Fibroblast of skin of left biceps (primary cell): ENCODE measurements around the gene GPR179.
A peak's percentile ranks its signal among the peaks of the same experiment; 100 is the strongest.

Experiments
- DNase-seq, 2 experiments: peaks; one replicate each; pipeline ENCODE4 v3.0.0-alpha.2; 2013; ENCODE audit warnings: low read depth in 2 of 2

GPR179 gene

DNA sequence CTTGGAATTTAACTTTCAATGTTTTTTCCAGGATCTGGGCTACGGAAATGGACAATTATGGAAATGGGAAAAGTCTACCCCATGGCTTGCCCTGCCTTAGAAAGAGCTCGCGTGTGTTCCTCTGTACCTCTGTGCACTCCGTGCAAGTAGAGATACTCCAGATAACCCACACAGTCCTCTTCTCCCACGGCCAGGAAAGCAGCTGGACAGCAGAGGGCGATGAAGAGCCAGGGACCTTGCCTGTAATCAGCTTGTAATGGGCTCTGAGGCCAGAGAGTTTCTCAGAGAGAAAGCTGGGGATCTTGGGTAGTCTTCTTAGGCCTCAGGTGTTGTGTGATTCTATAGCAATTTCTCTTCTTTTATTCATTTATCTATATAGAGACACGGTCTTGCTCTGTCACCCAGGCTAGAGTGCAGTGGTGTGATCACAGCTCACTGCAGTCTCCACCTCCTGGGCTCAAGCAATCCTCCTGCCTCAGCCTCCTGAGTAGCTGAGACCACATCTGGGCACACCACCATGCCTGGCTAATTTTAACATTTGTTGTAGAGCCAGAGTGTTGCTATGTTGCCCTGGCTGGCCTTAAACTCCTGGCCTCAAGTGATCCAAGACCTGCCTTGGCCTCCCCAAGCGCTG, 5.5 kb upstream of the GPR179 start:
- DNase-seq = peak; percentile 40

DNA sequence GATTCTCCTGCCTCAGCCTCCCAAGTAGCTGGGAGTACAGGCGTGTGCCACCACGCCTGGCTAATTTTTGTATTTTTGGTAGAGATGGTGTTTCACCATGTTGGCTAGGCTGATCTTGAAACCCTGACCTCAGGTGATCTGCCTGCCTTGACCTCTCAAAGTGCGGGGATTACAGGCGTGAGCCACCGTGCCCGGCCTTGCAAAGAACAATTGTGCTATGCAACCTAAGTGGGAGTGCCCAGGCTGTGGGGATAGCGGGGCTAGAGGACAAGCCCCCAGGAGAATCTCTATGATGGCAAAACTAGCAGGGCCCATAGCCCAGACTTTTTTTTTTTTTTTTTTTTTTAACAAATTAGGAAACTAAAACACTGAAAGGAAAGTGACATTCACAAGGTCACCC, 2.0 kb upstream of the GPR179 start:
- DNase-seq = no peak

DNA sequence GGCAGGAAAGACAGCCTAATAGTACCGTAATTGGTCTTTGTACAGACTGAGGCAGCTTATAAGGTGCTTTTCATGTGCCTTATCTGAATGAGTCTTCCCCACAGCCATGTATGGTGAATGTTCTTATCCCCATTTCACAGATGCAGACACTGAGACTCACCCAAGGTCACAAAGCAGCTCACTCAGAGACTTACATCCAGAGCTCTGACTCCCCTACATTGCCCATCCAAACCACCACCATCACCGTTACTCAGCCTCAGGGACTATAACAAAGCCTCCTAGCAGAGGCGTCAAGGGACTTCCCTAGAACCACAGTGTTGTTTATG, 627 bp upstream of the GPR179 start:
- no peak for DNase-seq

DNA sequence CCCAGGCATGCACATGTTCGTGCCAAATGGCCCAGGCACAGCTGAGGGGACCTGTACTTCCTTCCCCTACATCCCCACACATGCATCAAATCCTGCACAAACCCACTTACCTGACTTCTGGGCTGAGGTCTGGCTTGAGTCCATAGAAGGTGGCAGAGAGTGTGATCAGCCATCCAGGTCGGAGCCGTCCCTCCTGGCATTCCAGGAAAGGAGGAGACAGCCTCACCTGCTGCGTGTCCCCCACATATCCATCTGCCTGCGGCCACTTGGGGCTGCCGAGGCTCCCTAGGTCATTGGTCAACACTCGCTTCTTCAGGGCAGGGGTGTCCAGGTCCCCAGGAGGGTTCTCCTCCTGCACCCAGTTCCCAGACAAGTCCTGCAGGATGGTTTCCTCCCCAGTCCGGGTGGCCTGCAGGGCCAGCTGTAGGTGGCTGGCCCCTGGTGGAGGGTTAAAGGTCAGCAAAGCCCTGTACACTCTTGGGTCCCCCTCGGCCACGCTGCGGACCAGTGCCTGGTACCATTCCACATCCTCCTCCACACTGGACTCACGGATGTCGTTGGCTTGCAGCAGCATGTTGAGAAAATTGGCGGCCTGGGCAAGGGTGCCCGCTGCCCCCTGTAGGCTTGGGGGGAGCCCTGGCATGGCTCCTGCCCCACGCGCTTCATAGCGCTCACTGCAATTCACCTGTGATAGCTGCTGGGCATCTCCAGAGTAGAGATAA, 709 bp downstream of the GPR179 start:
- DNase-seq = no peak

DNA sequence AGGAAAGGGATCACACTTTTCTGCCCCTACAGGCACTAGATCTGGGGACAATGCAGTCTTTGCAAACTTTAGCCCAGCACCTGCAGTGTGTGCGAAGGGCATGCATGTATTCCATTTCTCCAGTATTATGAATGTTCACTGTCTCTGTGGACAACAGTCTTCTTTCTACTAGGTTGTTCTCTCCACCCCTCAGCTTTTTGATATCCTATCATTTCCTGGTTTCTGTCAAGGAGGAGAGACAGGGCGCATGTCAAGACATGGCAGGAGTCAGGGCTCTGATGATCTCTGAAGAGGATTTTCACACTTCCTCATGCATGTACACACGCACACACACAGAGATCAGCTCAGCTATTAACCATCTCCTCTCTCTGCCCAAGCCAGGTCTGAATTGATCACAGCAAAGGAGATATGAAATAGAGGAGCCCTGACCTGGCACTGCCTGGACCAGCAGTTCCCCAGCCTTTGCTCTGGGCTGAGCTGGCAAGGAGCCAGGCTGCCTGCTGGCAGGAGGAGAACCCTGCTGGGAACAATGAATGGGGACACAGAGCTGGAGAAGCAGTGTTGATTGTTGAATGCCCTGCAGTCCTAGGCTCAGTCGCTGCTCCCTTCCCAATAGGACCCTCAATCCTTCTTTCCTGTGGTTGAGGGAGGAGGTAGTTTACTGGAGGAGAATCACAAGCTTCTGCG, 2.6 kb downstream of the GPR179 start:
- DNase-seq = no peak

DNA sequence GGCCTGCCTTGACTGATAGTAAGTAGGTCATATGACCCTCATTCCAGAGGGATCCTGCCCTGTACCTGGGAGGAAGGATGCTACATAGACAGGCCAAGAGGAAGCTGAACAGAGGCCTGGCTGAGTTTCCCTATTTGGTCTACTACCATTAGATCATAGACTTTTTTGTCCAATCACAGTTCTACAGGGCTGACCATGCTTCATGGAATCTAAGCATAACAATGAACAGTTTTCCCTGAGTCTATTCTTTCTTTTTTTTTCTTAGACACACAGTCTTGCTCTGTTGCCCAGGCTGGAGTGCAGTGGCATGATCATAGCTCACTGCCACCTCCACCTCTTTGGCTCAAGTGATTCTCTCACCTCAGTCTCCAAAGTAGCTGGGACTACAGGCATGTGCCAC, 3.9 kb downstream of the GPR179 start:
- DNase-seq = no peak

DNA sequence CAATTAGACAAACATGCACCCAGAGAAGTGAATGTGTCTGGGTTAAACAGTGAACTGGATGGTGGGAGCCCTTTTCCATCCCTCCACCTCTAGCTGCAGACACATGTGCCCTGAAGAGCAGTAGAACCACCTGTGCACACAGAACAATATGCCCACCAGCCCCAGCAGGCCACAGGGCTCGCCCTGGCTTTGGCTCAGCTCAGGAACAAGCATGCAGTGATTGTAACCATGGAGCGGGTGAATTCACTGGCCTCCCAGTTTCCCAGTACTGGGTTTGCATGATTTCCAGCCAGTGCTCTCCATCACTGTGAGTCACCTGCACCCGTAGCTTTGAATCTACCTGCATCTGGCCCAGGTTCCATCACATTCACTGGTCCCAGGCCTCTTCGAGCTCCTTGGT, 5.2 kb downstream of the GPR179 start:
- DNase-seq = no peak

DNA sequence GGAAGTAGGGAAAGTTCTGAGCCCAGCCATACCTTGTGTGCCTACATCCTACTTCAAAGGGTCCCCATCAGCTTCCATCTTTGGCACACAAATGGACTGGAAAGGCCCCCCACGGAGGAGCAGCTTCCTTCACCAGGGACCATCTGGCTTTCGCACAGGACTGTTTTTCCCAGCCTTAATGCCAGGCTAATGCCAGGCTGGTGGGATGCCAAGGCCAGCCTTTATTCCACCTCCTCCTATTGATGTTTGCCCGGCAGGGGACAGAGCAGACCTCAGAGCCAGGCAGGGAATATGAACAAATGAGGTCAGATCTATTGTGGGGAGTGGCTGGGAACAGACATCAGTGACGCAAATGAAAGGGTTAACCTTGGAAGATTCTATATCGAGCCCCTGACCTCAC, 5.7 kb downstream of the GPR179 start:
- no peak for DNase-seq

DNA sequence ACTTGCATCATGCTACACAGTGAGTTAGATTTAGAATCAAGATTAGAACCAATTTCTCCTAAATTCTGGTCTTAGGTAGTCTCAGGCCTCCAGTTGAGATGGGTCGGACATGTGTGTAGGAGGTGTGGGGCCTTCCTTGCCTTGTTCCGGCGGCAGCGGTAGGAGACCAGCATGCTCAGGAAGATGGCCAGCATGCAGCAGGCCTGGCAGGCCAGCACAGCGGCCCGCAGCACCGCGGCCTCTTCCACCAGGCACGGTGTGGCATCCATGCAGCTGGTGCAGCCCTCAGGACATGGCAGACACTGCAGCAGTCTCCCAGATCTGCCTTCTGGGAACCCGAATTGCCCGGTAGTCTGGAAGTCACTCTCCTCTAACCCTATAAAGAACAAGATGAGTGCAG, 6.9 kb downstream of the GPR179 start:
- no peak for DNase-seq

DNA sequence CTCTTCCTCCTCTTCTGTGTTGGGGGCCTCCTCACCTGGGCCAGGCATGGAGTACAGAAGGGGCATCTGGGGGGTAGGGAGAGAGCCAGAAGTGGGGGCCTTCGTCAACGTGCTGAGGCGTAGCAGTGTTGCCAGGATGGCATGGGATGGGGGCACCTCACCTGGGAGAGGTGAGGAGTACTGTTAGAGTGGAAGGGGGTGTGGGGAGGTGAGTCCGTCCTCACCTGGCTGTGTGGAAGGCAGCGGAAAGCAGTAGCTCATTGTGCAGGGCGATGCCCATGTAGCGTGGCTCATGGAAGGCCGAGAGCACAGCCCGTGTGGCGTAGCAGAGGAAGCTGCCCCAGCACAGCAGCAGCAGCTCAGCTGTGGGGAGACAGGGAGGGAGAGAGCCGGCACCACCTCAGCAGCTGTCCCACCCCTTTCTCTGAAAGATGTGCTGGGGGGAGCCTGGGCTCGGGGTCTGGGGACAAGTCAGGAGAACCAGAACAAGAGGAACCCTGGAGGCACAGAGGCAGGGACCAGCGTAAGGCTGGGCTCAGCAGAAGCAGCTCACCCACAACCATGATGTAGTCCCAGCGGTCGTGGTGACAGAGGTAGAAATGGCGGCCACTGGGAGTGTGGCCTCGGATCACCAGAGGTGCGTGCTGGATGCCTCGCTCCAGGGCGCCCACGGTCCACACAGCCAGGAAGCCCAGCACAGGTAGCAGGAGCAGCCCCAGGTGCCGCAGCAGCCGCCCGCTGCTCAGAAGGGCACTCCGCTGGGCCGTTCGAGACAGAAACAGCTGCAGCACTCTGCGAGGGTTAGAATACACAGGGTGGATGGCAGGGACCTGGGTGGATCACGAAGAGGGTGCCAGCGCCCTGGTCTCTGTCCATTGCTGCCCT, 9.0 kb downstream of the GPR179 start:
- no peak for DNase-seq

DNA sequence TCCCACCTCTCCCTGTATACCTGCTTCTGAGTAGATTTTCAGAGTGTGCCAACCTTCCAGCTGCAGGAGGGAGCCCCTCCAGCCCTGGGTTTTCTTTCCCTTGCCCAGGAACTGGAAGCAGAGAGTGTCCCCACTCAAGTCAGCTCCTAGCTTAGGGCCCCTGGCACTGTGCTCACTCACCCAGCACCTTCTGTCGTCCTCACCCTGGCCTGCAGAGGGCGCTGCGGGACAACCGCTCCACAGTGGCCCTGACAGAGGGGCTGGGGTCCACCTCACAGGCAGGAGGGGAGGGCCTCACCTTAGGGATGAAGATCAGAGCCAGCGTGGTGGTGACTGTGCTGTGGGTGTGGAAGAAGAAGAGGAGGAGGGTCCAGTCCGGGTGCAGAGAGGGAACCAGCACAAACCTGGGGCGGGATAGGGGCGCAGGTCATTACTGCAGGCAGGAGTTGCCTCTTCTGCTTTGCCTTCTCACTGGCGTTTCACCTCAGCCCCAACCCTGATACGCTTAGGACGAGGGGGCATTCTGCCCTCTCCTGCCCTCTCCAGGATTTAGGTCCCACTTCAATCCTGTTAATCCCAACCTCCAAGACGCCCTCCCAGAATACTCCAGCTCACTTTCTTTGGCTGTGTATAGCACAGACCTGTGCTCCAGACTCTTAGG, 10.0 kb downstream of the GPR179 start:
- no peak for DNase-seq

DNA sequence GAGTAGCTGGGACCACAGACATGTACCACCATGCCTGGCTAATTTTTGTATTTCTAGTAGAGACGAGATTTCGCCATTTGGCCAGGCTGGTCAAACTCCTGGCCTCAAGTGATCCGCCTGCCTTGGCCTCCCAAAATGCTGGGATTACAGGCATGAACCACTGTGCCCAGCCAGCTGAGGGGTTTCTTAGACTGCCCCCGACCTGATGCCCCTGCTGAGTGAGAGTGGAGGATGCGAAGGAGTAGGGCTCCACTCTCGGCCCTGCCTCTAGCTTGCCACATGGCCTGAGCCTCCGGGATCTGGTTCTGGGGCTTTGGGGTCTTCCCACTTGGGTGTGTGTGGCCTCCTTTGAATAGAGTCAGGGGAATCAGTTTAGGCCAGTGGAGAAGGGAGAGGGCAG, 11.0 kb downstream of the GPR179 start:
- no peak for DNase-seq

DNA sequence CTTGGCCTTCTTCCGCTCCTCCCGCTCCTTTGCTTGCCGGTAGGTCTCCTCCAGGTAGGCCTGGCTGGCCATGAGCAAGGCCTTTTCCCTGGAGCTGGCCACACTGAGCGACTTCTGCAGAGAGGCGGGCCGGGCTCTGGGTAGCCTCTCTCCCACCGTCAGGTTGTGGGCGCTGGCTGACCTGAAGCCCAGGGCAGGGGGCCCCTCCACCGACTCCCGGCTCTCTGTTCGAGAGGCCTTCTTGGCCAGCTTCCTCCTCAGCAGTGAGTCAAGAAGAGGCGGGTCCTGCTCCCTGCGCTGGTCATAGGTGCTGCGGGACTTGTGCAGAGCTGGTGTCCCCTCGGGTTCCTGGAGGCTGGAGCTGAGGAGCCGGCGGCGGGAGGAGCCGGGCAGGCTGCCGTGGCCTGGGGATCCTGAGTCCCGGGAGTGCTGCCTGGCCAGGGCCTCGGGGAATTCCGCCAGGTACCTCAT, 12.8 kb downstream of the GPR179 start:
- DNase-seq = no peak

DNA sequence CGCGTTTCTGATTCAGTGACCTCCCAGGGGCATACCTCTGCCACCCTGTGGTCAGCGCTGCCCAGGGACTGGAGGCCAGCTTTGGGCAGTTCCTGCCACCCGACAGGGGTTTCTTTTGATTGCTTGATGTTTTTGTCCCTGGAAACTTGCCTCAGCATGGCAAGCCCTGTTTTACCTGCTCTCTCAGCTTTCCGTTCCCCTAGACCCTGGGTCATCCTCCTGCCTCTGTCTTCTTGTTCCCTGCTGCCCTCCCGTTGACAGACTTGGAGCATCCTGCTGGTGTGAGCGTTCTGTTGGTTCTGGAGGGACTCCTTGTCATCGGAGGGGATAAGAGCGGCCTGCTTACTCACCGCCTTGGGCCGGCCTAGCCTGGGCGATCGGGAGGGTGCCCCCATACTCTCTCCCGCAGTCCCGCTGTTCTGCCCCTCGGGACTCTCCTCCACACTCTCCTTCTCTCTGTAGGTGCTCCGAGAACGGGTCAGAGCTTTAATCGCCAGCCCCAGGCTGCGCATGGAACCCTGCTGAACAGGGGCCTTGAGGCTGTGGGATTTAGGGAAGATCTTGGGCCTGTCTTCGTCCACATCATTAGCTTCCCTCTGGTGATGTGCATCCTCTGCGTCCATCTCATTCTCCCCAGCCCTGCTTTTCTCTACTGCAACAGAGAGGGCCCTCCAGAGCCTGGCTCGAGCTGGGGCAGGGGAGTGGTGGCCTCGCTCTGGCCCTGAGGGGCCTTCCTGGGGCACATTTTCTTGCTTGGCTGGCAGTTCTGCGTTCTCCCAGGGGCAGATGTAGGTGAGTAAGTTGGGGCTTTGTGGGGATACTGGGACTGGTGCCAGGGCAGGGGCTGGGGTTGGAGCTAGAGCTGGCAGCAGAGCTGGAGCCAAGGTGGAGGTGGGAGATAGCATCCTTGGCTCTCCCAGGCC, 13.7 kb downstream of the GPR179 start:
- DNase-seq = no peak

DNA sequence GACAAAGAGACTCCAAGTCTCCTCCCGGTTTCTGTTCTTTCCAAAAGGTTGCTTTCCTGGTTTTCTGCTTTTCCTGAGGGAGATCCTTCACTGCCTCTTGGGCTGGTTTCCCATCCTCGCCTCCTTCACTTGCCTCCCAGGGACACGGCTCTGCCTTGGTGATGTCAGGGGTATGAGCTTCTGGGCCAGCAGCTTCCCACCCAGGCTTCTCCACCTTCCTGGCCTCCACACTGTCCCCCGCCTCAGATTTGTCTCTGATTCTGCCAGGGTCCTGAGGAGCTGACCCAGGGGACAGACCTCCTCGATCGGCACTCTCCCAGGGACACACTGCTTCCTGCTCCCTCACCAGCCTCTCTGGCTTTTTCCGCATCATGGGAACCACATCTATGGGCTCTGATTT, 14.5 kb downstream of the GPR179 start:
- DNase-seq = no peak

DNA sequence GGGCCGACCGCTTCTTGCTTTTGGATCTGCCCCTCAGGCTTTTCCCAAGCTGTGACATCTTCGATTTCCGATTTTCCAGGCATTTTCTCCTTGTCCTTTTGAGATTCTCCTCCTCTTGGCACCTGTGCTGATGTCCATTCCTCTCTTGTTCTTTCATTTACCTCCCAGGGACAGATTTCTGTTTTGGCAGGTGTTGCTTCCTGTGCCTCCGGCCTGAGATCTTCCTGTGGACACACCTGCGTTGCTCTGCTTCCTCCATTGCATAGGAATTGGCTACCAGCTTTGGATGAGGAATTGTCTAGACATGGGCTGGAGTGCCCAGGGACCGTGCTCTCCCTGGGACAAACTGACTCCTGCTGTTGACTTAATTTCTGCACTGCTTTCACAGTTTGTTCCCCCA, 15.1 kb downstream of the GPR179 start:
- no peak for DNase-seq

DNA sequence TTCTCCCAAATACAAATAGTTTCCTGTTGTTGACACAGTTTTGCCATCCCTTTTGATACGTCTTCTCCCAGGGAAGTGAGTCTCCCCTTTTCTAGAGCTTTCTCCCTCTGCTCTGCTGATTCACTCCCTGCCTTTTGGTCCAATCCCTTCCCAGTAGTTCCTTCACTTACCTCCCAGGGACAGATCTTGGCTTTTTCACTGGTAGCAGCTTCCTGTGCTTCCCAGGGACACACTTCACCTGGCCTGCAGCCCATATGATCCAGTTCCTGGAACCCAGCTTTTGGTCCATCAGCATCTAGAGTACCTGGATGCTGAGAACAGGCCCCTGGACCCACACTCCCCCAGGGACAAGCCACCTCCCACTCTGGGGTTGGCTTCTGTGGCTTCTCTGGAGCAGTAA, 15.8 kb downstream of the GPR179 start:
- no peak for DNase-seq

DNA sequence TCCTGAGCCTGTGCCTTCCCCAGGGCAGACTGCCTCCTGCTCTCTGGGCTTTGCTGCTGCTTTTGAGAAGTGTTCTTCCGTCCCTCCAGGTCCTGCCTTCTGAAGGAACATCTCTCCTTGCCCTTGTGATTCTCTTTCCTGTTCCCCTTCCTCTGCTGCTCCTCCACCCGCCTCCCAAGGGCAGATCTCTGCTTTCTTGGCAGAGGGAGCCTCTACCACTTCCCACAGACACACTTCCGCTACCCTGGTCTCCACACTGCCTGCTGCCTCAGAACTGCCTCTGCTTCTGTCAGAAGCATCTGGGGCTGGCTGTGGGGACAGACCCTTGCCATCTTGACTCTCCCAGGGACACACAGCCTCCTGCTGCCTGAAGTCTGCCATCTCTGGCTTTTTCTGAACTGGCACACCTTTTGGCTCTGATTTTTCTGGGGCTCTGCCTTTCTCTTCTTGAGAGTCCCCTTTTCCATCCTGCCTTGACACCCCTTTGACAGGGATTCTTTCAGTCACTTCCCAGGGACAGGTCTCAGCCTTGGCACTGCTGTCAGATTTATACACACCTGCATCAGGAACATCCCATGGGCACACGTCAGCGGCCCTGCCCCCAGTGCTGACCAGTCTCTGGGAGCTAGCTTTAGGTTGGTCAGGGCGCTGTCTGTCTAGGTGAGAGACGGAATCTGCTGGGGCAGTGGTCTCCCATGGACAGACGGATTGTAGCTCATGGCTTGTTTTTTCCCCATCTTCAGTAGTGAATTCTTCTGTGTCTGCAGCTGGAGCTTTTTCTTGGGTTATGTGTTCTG, 16.6 kb downstream of the GPR179 start:
- DNase-seq = no peak

DNA sequence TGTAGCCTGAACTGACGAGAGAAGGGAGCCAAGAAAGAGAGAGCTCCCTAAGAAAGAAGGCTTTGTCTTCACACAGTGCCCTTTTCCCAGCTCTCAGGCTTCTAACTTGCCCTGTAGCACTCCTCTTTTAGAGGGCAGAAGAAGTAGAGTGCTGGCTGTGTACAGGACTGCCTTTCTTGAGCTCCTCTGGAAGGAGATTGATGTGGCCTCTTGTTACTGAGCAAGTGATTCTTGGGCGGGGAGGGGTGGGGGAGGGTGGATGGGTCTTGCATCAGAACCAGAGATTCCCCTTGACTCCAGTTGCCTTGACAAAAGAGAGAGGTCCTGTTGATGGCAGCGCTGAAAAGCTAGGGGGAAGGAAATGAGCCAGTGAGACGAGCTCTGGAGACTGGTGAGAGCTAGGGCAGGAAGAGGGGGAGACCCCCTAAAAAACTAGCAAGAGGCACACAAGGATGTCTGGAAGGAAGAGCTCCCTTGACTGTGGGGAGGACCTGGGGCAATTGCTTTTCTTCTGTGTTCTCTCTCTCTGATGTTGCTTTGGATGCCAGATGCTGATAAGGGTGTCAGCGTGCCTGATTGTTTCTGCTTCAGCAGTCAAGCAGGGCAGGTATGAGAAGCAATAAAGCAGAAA, 18.4 kb downstream of the GPR179 start:
- no peak for DNase-seq
